NCI-H446 (cell line): ENCODE measurements around the gene CCNY.
A peak's percentile ranks its signal among the peaks of the same experiment; 100 is the strongest.
"Not testable (repeated sequence)": the region's sequence is repeated elsewhere in the genome, so short reads cannot be mapped to it uniquely, and the experiment has no call there.

Source experiments
- DNase-seq, 2 experiments: peaks; one replicate each; lab custom pipeline; 2025; lab: John Stamatoyannopoulos, UW

CCNY gene

GRCh38 chr10:35384265-35384868 lies 48.1 kb downstream of the CCNY start:
- DNase-seq = no peak

- peak in 1 of 2 experiments; percentile 8 for DNase-seq
These were observed 50.4 kb downstream of the CCNY start for GRCh38 chr10:35386594-35387174.

GRCh38 chr10:35387768-35388167 lies 51.5 kb downstream of the CCNY start:
- no peak for DNase-seq

GRCh38 chr10:35388197-35388596 lies 51.9 kb downstream of the CCNY start:
- DNase-seq = no peak

GRCh38 chr10:35388682-35389081 lies 52.4 kb downstream of the CCNY start:
- no peak for DNase-seq

GRCh38 chr10:35390161-35390840 lies 54.0 kb downstream of the CCNY start:
- no peak for DNase-seq

- DNase-seq = no peak
These were observed 54.5 kb downstream of the CCNY start for GRCh38 chr10:35390843-35391152.

- DNase-seq = no peak
These were observed 55.0 kb downstream of the CCNY start for GRCh38 chr10:35391153-35391953.

- DNase-seq = no peak
These were observed 55.6 kb downstream of the CCNY start for GRCh38 chr10:35391954-35392262.

GRCh38 chr10:35392482-35393228 lies 56.3 kb downstream of the CCNY start:
- no peak for DNase-seq

GRCh38 chr10:35394411-35394851 lies 58.1 kb downstream of the CCNY start:
- no peak for DNase-seq

- DNase-seq = no peak
These were observed 58.6 kb downstream of the CCNY start for GRCh38 chr10:35394934-35395333.

- no peak for DNase-seq
These were observed 60.5 kb downstream of the CCNY start for GRCh38 chr10:35396560-35397434.

GRCh38 chr10:35397953-35398352 lies 61.6 kb downstream of the CCNY start:
- DNase-seq = no peak

- no peak for DNase-seq
These were observed 62.0 kb downstream of the CCNY start for GRCh38 chr10:35398355-35398754.

GRCh38 chr10:35398908-35399307 lies 62.6 kb downstream of the CCNY start:
- DNase-seq = no peak

- DNase-seq = no peak
These were observed 63.2 kb downstream of the CCNY start for GRCh38 chr10:35399414-35400009.

GRCh38 chr10:35400595-35401268 lies 64.4 kb downstream of the CCNY start:
- no peak for DNase-seq

- DNase-seq = not testable (repeated sequence)
These were observed 67.2 kb downstream of the CCNY start for GRCh38 chr10:35403491-35403890.

- not testable (repeated sequence) for DNase-seq
These were observed 67.8 kb downstream of the CCNY start for GRCh38 chr10:35404077-35404476.
